GM13976 (cell line): Measurements from ENCODE around the gene ZFP36L1.

Source experiments
- DNase-seq: peaks from one replicate; pipeline ENCODE4 v3.0.0; 2012; ENCODE audit warnings: low spot score
- in situ Hi-C: fragments of 300-500 bp; cut with MboI; formaldehyde crosslinking; loops from one replicate; pipeline ENCODE4 v1.12.0; 2022; ENCODE audit warnings: low sequenced_read_pairs, mixed read lengths, inconsistent platforms; ENCODE audit not compliant: unreplicated experiment
- TF ChIP-seq, protein P1 (sequence below): IDR thresholded peaks from 2 replicates; pipeline ENCODE4 v1.5.1; 2012; ENCODE audit warnings: borderline replicate concordance, mild to moderate bottlenecking; ENCODE audit not compliant: insufficient read depth; ENCODE audit errors: extremely low read depth, missing control alignments, control extremely low read depth

The ZFP36L1 gene

DNA sequence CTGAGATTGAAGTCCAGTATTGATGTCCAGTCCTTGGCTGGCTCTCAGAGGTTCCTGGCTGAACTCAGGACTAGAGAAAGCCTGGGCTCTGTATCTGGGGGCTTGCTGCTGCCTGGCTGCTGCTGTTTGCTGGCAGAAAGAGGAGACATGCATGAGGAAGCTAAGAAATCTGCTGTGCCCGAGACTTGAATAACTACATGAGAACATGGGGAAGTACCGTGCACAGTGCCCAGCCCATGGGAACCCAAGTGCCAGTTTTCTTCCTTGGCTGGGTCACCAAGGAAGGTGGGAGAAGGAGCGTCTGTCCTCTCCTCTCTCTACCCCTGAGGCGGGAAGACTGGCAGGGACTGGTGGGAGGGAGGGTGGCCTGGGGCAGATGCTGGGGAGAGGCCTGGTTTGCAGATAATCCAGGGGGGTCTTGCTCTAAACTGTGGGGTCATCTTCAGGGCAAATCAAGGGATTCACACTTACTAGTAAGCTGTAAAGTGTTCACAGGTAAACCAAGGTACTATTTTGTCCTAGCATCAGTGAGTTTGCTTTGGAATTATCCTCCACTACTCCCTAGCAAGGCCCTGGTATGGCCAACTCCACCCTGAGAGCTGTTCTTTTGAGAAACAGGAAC lies 13.8 kb upstream of the ZFP36L1 start:
- TF ChIP-seq, protein P1, sequence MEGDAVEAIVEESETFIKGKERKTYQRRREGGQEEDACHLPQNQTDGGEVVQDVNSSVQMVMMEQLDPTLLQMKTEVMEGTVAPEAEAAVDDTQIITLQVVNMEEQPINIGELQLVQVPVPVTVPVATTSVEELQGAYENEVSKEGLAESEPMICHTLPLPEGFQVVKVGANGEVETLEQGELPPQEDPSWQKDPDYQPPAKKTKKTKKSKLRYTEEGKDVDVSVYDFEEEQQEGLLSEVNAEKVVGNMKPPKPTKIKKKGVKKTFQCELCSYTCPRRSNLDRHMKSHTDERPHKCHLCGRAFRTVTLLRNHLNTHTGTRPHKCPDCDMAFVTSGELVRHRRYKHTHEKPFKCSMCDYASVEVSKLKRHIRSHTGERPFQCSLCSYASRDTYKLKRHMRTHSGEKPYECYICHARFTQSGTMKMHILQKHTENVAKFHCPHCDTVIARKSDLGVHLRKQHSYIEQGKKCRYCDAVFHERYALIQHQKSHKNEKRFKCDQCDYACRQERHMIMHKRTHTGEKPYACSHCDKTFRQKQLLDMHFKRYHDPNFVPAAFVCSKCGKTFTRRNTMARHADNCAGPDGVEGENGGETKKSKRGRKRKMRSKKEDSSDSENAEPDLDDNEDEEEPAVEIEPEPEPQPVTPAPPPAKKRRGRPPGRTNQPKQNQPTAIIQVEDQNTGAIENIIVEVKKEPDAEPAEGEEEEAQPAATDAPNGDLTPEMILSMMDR: no peak
- DNase-seq: peak; percentile 20
- in situ Hi-C loops: no loop called here

GRCh38 chr14:68805414-68805813 lies 12.5 kb upstream of the ZFP36L1 start:
- TF ChIP-seq, protein P1: no peak
- in situ Hi-C loops: no loop called here
- DNase-seq: no peak

- TF ChIP-seq, protein P1: no peak
- in situ Hi-C loops: no loop called here
- DNase-seq: no peak
Measured at GRCh38 chr14:68801631-68802030, 8.8 kb upstream of the ZFP36L1 start.

DNA sequence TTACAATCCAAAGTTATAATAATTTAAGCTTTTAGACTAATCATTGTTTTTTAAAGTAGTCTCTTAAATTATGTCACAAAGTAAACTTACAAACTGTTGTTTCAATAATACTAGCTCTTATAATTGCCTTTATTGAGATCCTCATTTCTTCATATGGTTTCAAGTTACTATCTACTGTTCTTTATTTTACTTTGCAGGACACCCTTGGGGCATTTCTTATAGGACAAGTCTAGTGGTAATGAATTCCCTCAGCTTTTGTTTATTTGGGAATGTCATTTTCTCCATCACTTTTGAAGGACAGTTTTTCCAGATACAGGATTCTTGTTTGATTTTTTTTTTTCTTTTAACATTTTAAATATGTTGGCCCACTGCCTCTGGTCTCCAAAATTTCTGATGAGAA lies 8.1 kb upstream of the ZFP36L1 start:
- in situ Hi-C loops: no loop called here
- TF ChIP-seq, protein P1: no peak
- no peak for DNase-seq

DNA sequence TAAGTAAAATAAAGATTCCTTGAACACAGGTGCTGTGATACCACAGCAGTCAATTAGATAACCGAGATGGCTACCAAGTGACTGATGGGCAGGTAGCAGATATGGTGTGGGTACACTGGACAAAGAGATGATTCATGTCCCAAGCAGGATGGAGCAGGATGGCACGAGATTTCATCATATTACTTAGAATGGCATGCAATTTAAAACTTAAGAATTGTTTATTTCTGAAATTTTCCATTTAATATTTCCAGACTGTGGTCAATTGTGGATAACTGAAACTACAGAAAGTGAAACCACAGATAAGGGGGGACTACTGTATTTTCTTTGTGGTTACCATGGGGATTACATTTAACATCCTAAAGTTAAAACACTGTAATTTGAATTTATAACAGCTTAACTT lies 7.5 kb upstream of the ZFP36L1 start:
- in situ Hi-C loops: no loop called here
- TF ChIP-seq, protein P1: no peak
- DNase-seq: no peak

- in situ Hi-C loops: loop anchor here (10.0 kb wide), 1 partner anchor 394 kb away; no protein-coding TSS in a partner anchor
- DNase-seq: no peak
- TF ChIP-seq, protein P1: no peak
Measured at GRCh38 chr14:68798621-68799020, 5.8 kb upstream of the ZFP36L1 start.
